Kidney glomerular epithelial cell (primary cell): ENCODE measurements around the gene EPHA4.

Experiments
- DNase-seq: peaks from one replicate; lab custom pipeline; 2025; lab: John Stamatoyannopoulos, UW

The EPHA4 gene

GRCh38 chr2:221392228-221392881 lies 179.7 kb downstream of the EPHA4 start:
- DNase-seq = no peak

- no peak for DNase-seq
These were observed 181.2 kb downstream of the EPHA4 start for GRCh38 chr2:221390878-221391277.

- no peak for DNase-seq
These were observed 182.2 kb downstream of the EPHA4 start for GRCh38 chr2:221389904-221390303.

GRCh38 chr2:221389421-221389820 lies 182.7 kb downstream of the EPHA4 start:
- no peak for DNase-seq

GRCh38 chr2:221388891-221389290 lies 183.2 kb downstream of the EPHA4 start:
- no peak for DNase-seq

GRCh38 chr2:221385716-221386115 lies 186.4 kb downstream of the EPHA4 start:
- DNase-seq = no peak

- no peak for DNase-seq
These were observed 190.1 kb downstream of the EPHA4 start for GRCh38 chr2:221381928-221382488.

- DNase-seq = no peak
These were observed 191.4 kb downstream of the EPHA4 start for GRCh38 chr2:221380686-221381085.

GRCh38 chr2:221380062-221380461 lies 192.0 kb downstream of the EPHA4 start:
- no peak for DNase-seq

- DNase-seq = no peak
These were observed 194.5 kb downstream of the EPHA4 start for GRCh38 chr2:221377597-221377996.

GRCh38 chr2:221377066-221377465 lies 195.0 kb downstream of the EPHA4 start:
- DNase-seq = no peak

- no peak for DNase-seq
These were observed 197.9 kb downstream of the EPHA4 start for GRCh38 chr2:221374234-221374633.

- no peak for DNase-seq
These were observed 199.2 kb downstream of the EPHA4 start for GRCh38 chr2:221372907-221373306.

- DNase-seq = no peak
These were observed 199.8 kb downstream of the EPHA4 start for GRCh38 chr2:221372159-221372884.

- no peak for DNase-seq
These were observed 200.8 kb downstream of the EPHA4 start for GRCh38 chr2:221371347-221371746.

- DNase-seq = no peak
These were observed 201.3 kb downstream of the EPHA4 start for GRCh38 chr2:221370857-221371211.

- DNase-seq = no peak
These were observed 201.8 kb downstream of the EPHA4 start for GRCh38 chr2:221370076-221370856.
